ENCODE measurements around the gene KCNQ5.
A peak's percentile ranks its signal among the peaks of the same experiment; 100 is the strongest.

KCNQ5 gene

GRCh38 chr6:72639920-72640614 lies 18.2 kb downstream of the KCNQ5 start:
- DNase-seq (ENCODE audit: insufficient read length, low spot score) (no peak), FAIRE-seq (no peak)
- peak; percentile 8 for TF ChIP-seq CTCF (IDR thresholded peaks at IDR 0.05; ENCODE audit: insufficient read depth, missing control alignments)

- FAIRE-seq, result peak; percentile 71
- TF ChIP-seq CTCF (IDR thresholded peaks at IDR 0.05; ENCODE audit: insufficient read depth, missing control alignments), result no peak
- no peak for DNase-seq (ENCODE audit: insufficient read length, low spot score)
Measured at GRCh38 chr6:72640615-72640930, 18.7 kb downstream of the KCNQ5 start.

GRCh38 chr6:72642435-72642834 lies 20.6 kb downstream of the KCNQ5 start:
- FAIRE-seq (peak; percentile 29), DNase-seq (ENCODE audit: insufficient read length, low spot score) (no peak)
- TF ChIP-seq CTCF (IDR thresholded peaks at IDR 0.05; ENCODE audit: insufficient read depth, missing control alignments), result no peak

DNA sequence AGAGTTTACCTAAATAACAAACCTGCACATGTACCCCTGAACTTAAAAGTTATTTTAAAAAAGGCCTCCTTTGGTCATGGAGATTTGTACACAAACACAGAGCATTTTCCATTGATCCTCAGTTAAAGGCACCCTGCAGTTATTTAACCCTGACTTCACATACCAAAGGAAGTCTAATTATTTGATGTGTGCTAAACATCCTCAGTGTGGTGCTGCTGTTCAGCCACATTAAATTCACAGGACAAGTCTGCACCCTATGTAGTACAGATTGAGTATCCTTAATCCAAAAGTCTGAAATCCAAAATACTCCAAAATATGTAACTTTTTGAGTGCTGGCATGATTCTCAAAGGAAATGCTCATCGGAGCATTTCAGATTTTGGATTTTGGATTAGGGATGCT lies 21.4 kb downstream of the KCNQ5 start:
- TF ChIP-seq CTCF (IDR thresholded peaks at IDR 0.05; ENCODE audit: insufficient read depth, missing control alignments), result no peak
- DNase-seq (ENCODE audit: insufficient read length, low spot score) (no peak), FAIRE-seq (no peak)

GRCh38 chr6:72646604-72647485 lies 25.0 kb downstream of the KCNQ5 start:
- TF ChIP-seq CTCF (IDR thresholded peaks at IDR 0.05; ENCODE audit: insufficient read depth, missing control alignments), result no peak
- FAIRE-seq (no peak), DNase-seq (ENCODE audit: insufficient read length, low spot score) (no peak)

DNA sequence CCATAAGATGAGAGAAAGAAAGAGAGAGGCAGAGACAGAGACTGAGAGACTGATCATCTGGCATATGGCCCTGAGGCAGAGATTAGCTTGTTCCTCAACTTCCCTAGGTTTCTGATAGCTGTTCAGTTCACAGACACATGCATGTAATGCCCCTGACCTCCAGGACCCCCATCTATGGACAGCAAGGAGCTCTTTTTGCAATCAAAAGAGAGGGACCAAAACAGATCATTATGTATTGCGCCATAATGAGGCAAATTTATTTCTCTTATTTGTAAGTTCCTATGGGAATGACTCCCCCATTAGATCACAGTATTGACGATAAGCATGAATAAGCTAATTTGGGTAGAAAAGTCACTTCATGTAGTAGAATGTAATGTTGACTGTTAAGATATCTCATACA lies 25.6 kb downstream of the KCNQ5 start:
- DNase-seq (ENCODE audit: insufficient read length, low spot score), result no peak
- no peak for TF ChIP-seq CTCF (IDR thresholded peaks at IDR 0.05; ENCODE audit: insufficient read depth, missing control alignments)
- no peak for FAIRE-seq

All from D721Med (cell line).